ENCODE results near the gene TMEM253.

TMEM253 gene

GRCh38 chr14:21066882-21067502 is 33.9 kb upstream of the TMEM253 start:
- Histone ChIP-seq H3K9me2 (replicated peaks; ENCODE audit: insufficient read depth, low read length) (no peaks in the 10 kb centered on the region), H3K9ac (ENCODE audit: low read length) (no peak overlapping the region), H3F3A (ENCODE audit: insufficient read depth) (no peaks in the 10 kb centered on the region), H3K27ac (ENCODE audit: low read depth, low read length) (no peak overlapping the region), H3K27me3 (ENCODE audit: low read length) (no peaks in the 10 kb centered on the region), H3K79me2 (ENCODE audit: insufficient read depth, low read length) (no peaks in the 10 kb centered on the region), H3K9me3 (ENCODE audit: insufficient read depth, low read length) (no peaks in the 10 kb centered on the region), H3K4me2 (ENCODE audit: low read depth, low read length, poor library complexity, severe bottlenecking) (no peak overlapping the region), H4K20me1 (ENCODE audit: low read depth, low read length) (no peaks in the 10 kb centered on the region), H2AFZ (ENCODE audit: low read depth, low read length, severe bottlenecking) (no peak overlapping the region), H3K4me3 (ENCODE audit: insufficient read depth, low read length, poor library complexity, severe bottlenecking) (no peak overlapping the region), H3K36me3 (ENCODE audit: low read length) (no peaks in the 10 kb centered on the region)
- TF ChIP-seq CTCF (IDR thresholded peaks at IDR 0.05; ENCODE audit: insufficient read depth, low read length, poor library complexity, severe bottlenecking) (peak; percentile 16), EZH2phosphoT487 (conservative IDR thresholded peaks at IDR 0.05; ENCODE audit: low read length) (no peak)

- H3K9me2 ChIP-seq (replicated peaks; ENCODE audit: insufficient read depth, low read length), result no peaks in the 10 kb centered on the region
- no peak overlapping the region for H2AFZ ChIP-seq (ENCODE audit: low read depth, low read length, severe bottlenecking)
- H3K4me3 ChIP-seq (ENCODE audit: insufficient read depth, low read length, poor library complexity, severe bottlenecking), result no peak overlapping the region
- H3K27me3 ChIP-seq (ENCODE audit: low read length), result no peaks in the 10 kb centered on the region
- H3K79me2 ChIP-seq (ENCODE audit: insufficient read depth, low read length), result no peaks in the 10 kb centered on the region
- no peaks in the 10 kb centered on the region for H3K36me3 ChIP-seq (ENCODE audit: low read length)
- no peak overlapping the region for H3K9ac ChIP-seq (ENCODE audit: low read length)
- H4K20me1 ChIP-seq (ENCODE audit: low read depth, low read length), result no peaks in the 10 kb centered on the region
- H3K27ac ChIP-seq (ENCODE audit: low read depth, low read length), result no peak overlapping the region
- H3K9me3 ChIP-seq (ENCODE audit: insufficient read depth, low read length), result no peaks in the 10 kb centered on the region
- TF ChIP-seq EZH2phosphoT487 (conservative IDR thresholded peaks at IDR 0.05; ENCODE audit: low read length) (no peak), CTCF (IDR thresholded peaks at IDR 0.05; ENCODE audit: insufficient read depth, low read length, poor library complexity, severe bottlenecking) (peak; percentile 39)
- no peaks in the 10 kb centered on the region for H3F3A ChIP-seq (ENCODE audit: insufficient read depth)
- H3K4me2 ChIP-seq (ENCODE audit: low read depth, low read length, poor library complexity, severe bottlenecking), result no peak overlapping the region
Measured at GRCh38 chr14:21068521-21069387, 32.1 kb upstream of the TMEM253 start.

- H3K9me2 ChIP-seq (replicated peaks; ENCODE audit: insufficient read depth, low read length), result no peaks in the 10 kb centered on the region
- H3K27ac ChIP-seq (ENCODE audit: low read depth, low read length), result no peak overlapping the region
- no peaks in the 10 kb centered on the region for H3K9me3 ChIP-seq (ENCODE audit: insufficient read depth, low read length)
- no peak overlapping the region for H3K4me3 ChIP-seq (ENCODE audit: insufficient read depth, low read length, poor library complexity, severe bottlenecking)
- no peak for TF ChIP-seq EZH2phosphoT487 (conservative IDR thresholded peaks at IDR 0.05; ENCODE audit: low read length)
- H3K36me3 ChIP-seq (ENCODE audit: low read length), result no peaks in the 10 kb centered on the region
- no peaks in the 10 kb centered on the region for H3K27me3 ChIP-seq (ENCODE audit: low read length)
- H3F3A ChIP-seq (ENCODE audit: insufficient read depth), result no peaks in the 10 kb centered on the region
- no peak overlapping the region for H2AFZ ChIP-seq (ENCODE audit: low read depth, low read length, severe bottlenecking)
- no peaks in the 10 kb centered on the region for H3K79me2 ChIP-seq (ENCODE audit: insufficient read depth, low read length)
- H4K20me1 ChIP-seq (ENCODE audit: low read depth, low read length), result no peaks in the 10 kb centered on the region
- H3K4me2 ChIP-seq (ENCODE audit: low read depth, low read length, poor library complexity, severe bottlenecking), result no peak overlapping the region
- no peak overlapping the region for H3K9ac ChIP-seq (ENCODE audit: low read length)
Measured at GRCh38 chr14:21069388-21070082, 31.3 kb upstream of the TMEM253 start.

Measured in SU-DHL-6 (cell line).